RWPE2 (cell line): Measurements from ENCODE around the gene RNF215.

Source experiments
- ATAC-seq: fragments of 200-7000 bp; cut with Tn5 transposase; 3 replicates; pipeline ENCODE4 v1.9.1; 2021; ENCODE audit warnings: low read depth
- DNase-seq: peaks from one replicate; pipeline ENCODE4 v3.0.0-alpha.2; 2020; ENCODE audit warnings: low spot score
- H3K27ac ChIP-seq: fragments of 450-650 bp; 2 replicates; pipeline ENCODE4 v1.5.1; 2017; ENCODE audit warnings: mild to moderate bottlenecking; ENCODE audit not compliant: poor library complexity, severe bottlenecking
- H3K27me3 ChIP-seq: fragments of 250-450 bp; sonication (Bioruptor Pico); 2 replicates; pipeline ENCODE4 v1.5.1; 2021; ENCODE audit warnings: mild to moderate bottlenecking, moderate library complexity; ENCODE audit not compliant: insufficient read depth, poor library complexity, severe bottlenecking
- H3K36me3 ChIP-seq: fragments of 250-450 bp; sonication (Bioruptor Pico); 2 replicates; pipeline ENCODE4 v1.5.1; 2020; ENCODE audit warnings: low read depth, mild to moderate bottlenecking, moderate library complexity
- H3K4me1 ChIP-seq: fragments of 250-450 bp; sonication (Bioruptor Pico); 2 replicates; pipeline ENCODE4 v1.5.1; 2021; ENCODE audit warnings: mild to moderate bottlenecking, moderate library complexity; ENCODE audit not compliant: insufficient read depth, poor library complexity, severe bottlenecking
- H3K4me3 ChIP-seq: fragments of 250-450 bp; sonication (Bioruptor Pico); 2 replicates; pipeline ENCODE4 v1.5.1; 2021; ENCODE audit warnings: mild to moderate bottlenecking, moderate library complexity; ENCODE audit not compliant: severe bottlenecking
- H3K9me3 ChIP-seq: fragments of 250-450 bp; sonication (Bioruptor Pico); 2 replicates; pipeline ENCODE4 v1.5.1; 2021; ENCODE audit warnings: mild to moderate bottlenecking, moderate library complexity; ENCODE audit not compliant: severe bottlenecking
- CTCF ChIP-seq: fragments of 450-650 bp; IDR thresholded peaks from one replicate; pipeline ENCODE4 v1.5.1; 2017; ENCODE audit warnings: mild to moderate bottlenecking, moderate library complexity; ENCODE audit not compliant: poor library complexity, severe bottlenecking

RNF215 gene

GRCh38 chr22:30421695-30422480 lies 34.7 kb upstream of the RNF215 start:
- Histone ChIP-seq H3K9me3 (no peaks in the 10 kb centered on the region), H3K4me3 (no peak overlapping the region), H3K36me3 (peaks cover 58% of the 10 kb centered on the region), H3K4me1 (peaks cover 36% of the 10 kb centered on the region), H3K27ac (peak overlapping the region; percentile 99), H3K27me3 (no peaks in the 10 kb centered on the region)
- no peak for TF ChIP-seq CTCF
- no peak for DNase-seq
- ATAC-seq: no peak

DNA sequence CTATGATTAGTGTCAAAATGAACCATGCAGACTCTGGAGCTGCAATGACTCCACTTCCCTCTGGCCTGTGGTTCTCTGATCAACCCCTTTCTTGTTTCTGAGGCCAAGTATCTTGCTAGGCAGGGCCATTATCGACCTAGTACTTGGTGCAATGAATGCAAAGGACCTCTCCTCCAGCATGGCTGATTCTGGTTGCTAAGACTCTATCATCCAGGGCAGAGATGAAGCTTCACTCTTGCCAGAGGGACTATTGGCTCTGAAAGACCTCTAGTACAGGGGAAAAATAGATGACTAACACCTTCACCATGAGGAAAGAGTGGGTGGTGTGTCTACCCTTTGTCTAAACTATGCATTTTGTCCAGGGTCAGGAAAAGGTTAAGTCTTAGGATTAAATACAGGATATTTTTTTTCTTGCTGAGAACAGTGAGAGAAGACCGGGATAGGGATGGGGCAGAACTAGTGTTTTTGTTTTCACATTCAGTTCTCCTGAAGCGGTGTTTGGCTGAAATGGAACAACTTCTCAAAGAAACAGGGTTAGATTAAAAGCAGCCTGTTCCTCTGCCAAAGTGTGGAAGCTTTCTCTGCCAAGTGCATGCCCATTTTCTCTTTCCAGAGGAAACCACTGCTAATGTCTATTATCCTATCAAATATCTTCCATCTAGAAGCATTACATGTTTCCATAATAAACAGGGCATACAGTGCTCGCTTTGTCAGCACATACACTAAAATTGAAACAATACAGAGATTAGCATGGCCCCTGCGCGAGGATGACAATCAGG lies 33.3 kb upstream of the RNF215 start:
- ATAC-seq: peak; percentile 51
- H3K27ac ChIP-seq: peak overlapping the region; percentile 99
- no peak overlapping the region for H3K4me3 ChIP-seq
- H3K4me1 ChIP-seq: peaks cover 36% of the 10 kb centered on the region
- peaks cover 70% of the 10 kb centered on the region for H3K36me3 ChIP-seq
- no peaks in the 10 kb centered on the region for H3K9me3 ChIP-seq
- no peaks in the 10 kb centered on the region for H3K27me3 ChIP-seq
- DNase-seq: no peak
- no peak for TF ChIP-seq CTCF

DNA sequence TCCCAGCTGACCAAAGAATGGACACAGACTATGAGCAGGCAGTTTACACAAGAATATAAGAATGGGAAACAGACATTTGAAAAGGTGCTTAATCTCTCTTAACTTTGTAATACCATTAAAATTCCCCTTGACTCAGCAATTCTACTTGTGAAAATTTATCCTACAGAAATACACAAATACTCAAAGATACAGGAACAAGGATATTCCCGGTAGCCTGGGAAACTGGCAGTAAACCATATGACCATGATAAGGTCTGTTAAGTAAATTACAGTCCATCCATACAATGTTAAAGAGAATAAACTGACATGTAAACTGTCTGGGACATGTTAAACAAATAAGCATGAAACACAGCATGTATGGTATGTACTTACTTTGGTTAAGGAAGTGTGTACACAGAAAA lies 29.6 kb upstream of the RNF215 start:
- Histone ChIP-seq H3K27me3 (no peaks in the 10 kb centered on the region), H3K36me3 (peaks cover 99% of the 10 kb centered on the region), H3K9me3 (no peaks in the 10 kb centered on the region), H3K27ac (peak overlapping the region; percentile 17), H3K4me1 (peaks cover 25% of the 10 kb centered on the region), H3K4me3 (no peak overlapping the region)
- no peak for ATAC-seq
- TF ChIP-seq CTCF: no peak
- no peak for DNase-seq

- Histone ChIP-seq H3K27ac (peak overlapping the region; percentile 17), H3K9me3 (no peaks in the 10 kb centered on the region), H3K27me3 (no peaks in the 10 kb centered on the region), H3K4me1 (peaks cover 21% of the 10 kb centered on the region), H3K36me3 (peaks cover 96% of the 10 kb centered on the region), H3K4me3 (no peak overlapping the region)
- ATAC-seq: no peak
- no peak for TF ChIP-seq CTCF
- no peak for DNase-seq
Measured at GRCh38 chr22:30416403-30416802, 29.2 kb upstream of the RNF215 start.
